LNCaP clone FGC (cell line): ENCODE data around the gene EPB41L5.
"Not testable (repeated sequence)": the region's sequence is repeated elsewhere in the genome, so short reads cannot be mapped to it uniquely, and the experiment has no call there.

Source experiments
- DNase-seq: peaks from one replicate; pipeline ENCODE4 v3.0.0-alpha.2; 2011; ENCODE audit warnings: low read depth
- H3K4me3 ChIP-seq: 2 replicates; pipeline ENCODE4 v1.5.1; 2011; ENCODE audit warnings: mild to moderate bottlenecking, low read depth, low read length, control low read depth
- CTCF ChIP-seq: IDR thresholded peaks from 2 replicates; pipeline ENCODE4 v1.5.1; 2012; ENCODE audit warnings: mild to moderate bottlenecking; ENCODE audit not compliant: control insufficient read depth, insufficient read depth; ENCODE audit errors: extremely low read depth

The EPB41L5 gene

DNA sequence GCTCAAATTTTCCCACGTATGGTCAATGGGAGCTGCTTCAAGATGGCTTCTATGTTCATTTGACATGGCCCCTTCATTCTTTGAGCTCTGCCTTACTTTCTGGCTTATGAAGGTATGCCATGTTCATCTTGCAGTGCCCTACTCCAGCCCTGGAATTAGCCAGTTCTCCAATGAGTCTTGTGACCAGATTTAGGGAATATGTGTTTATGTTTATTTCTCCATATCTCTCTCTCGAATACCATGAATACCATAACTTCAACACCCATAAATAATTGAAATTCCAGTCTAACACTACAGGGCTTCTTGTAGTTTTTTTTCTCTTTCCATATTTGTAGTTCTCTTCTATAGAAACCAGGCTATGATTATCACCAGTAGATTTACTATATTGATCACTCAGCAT is 39.7 kb downstream of the EPB41L5 start:
- DNase-seq, result no peak
- no peak for TF ChIP-seq CTCF
- no peak overlapping the region for H3K4me3 ChIP-seq

- TF ChIP-seq CTCF, result no peak
- no peak for DNase-seq
Measured at GRCh38 chr2:120053891-120054290, 41.0 kb downstream of the EPB41L5 start.

DNA sequence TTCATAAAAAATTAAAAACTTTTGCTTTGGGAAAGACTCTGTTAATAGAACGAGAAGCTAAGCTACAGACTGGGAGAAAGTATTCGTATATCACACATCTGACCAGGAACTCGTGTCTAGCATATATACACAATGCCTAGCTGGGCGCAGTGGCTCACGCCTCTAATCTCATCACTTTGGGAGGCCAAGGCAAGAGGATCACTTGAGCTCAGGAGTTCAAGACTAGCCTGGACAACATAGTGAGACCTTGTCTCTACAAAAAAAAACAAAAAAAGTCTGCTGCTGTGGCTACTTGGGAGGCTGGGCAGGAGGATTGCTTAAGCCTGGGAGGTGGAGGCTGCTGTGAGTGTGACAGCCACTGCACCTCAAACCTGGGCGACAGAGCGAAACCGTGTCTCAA is 46.6 kb downstream of the EPB41L5 start:
- no peak for DNase-seq
- TF ChIP-seq CTCF, result no peak

More at GRCh38 chr2:120053891-120054290, 41.0 kb downstream of the EPB41L5 start:
- H3K4me3 ChIP-seq, result no peak overlapping the region

GRCh38 chr2:120060088-120060623 is 47.3 kb downstream of the EPB41L5 start:
- no peak overlapping the region for H3K4me3 ChIP-seq
- TF ChIP-seq CTCF, result no peak
- DNase-seq, result no peak

More for the DNA sequence above, 46.6 kb downstream of the EPB41L5 start:
- H3K4me3 ChIP-seq, result no peak overlapping the region

GRCh38 chr2:120064664-120065063 is 51.8 kb downstream of the EPB41L5 start:
- TF ChIP-seq CTCF, result no peak
- DNase-seq, result no peak
- H3K4me3 ChIP-seq, result no peak overlapping the region

- peak; percentile 99 for DNase-seq
- H3K4me3 ChIP-seq, result peak overlapping the region; percentile 3; the same call in 1 of the 2 replicates
- TF ChIP-seq CTCF, result no peak
Measured at GRCh38 chr2:120066800-120067547, 54.1 kb downstream of the EPB41L5 start.

- DNase-seq, H3K4me3 ChIP-seq: not testable (repeated sequence)
Measured at GRCh38 chr2:120068040-120068658, 55.3 kb downstream of the EPB41L5 start.
